RWPE2 (cell line): Measurements from ENCODE around the gene AP3B1.
A peak's percentile ranks its signal among the peaks of the same experiment; 100 is the strongest.

Source experiments
- ATAC-seq: fragments of 200-7000 bp; cut with Tn5 transposase; 3 replicates; pipeline ENCODE4 v1.9.1; 2021; ENCODE audit warnings: low read depth
- DNase-seq: peaks from one replicate; pipeline ENCODE4 v3.0.0-alpha.2; 2020; ENCODE audit warnings: low spot score
- H3K27ac ChIP-seq: fragments of 450-650 bp; 2 replicates; pipeline ENCODE4 v1.5.1; 2017; ENCODE audit warnings: mild to moderate bottlenecking; ENCODE audit not compliant: poor library complexity, severe bottlenecking
- H3K27me3 ChIP-seq: fragments of 250-450 bp; sonication (Bioruptor Pico); 2 replicates; pipeline ENCODE4 v1.5.1; 2021; ENCODE audit warnings: mild to moderate bottlenecking, moderate library complexity; ENCODE audit not compliant: insufficient read depth, poor library complexity, severe bottlenecking
- H3K36me3 ChIP-seq: fragments of 250-450 bp; sonication (Bioruptor Pico); 2 replicates; pipeline ENCODE4 v1.5.1; 2020; ENCODE audit warnings: low read depth, mild to moderate bottlenecking, moderate library complexity
- H3K4me1 ChIP-seq: fragments of 250-450 bp; sonication (Bioruptor Pico); 2 replicates; pipeline ENCODE4 v1.5.1; 2021; ENCODE audit warnings: mild to moderate bottlenecking, moderate library complexity; ENCODE audit not compliant: insufficient read depth, poor library complexity, severe bottlenecking
- H3K4me3 ChIP-seq: fragments of 250-450 bp; sonication (Bioruptor Pico); 2 replicates; pipeline ENCODE4 v1.5.1; 2021; ENCODE audit warnings: mild to moderate bottlenecking, moderate library complexity; ENCODE audit not compliant: severe bottlenecking
- H3K9me3 ChIP-seq: fragments of 250-450 bp; sonication (Bioruptor Pico); 2 replicates; pipeline ENCODE4 v1.5.1; 2021; ENCODE audit warnings: mild to moderate bottlenecking, moderate library complexity; ENCODE audit not compliant: severe bottlenecking
- TF ChIP-seq, protein P1 (sequence below): fragments of 450-650 bp; IDR thresholded peaks from one replicate; pipeline ENCODE4 v1.5.1; 2017; ENCODE audit warnings: mild to moderate bottlenecking, moderate library complexity; ENCODE audit not compliant: poor library complexity, severe bottlenecking

The AP3B1 gene

GRCh38 chr5:78291687-78292086, 2.8 kb downstream of the AP3B1 start:
- ATAC-seq, result no peak
- Histone ChIP-seq H3K36me3 (peaks cover 4% of the 10 kb centered on the region; the same call in 1 of the 2 replicates), H3K4me3 (no peak overlapping the region), H3K9me3 (no peaks in the 10 kb centered on the region), H3K27me3 (no peaks in the 10 kb centered on the region), H3K4me1 (peaks cover 29% of the 10 kb centered on the region), H3K27ac (no peak overlapping the region)
- TF ChIP-seq, protein P1, sequence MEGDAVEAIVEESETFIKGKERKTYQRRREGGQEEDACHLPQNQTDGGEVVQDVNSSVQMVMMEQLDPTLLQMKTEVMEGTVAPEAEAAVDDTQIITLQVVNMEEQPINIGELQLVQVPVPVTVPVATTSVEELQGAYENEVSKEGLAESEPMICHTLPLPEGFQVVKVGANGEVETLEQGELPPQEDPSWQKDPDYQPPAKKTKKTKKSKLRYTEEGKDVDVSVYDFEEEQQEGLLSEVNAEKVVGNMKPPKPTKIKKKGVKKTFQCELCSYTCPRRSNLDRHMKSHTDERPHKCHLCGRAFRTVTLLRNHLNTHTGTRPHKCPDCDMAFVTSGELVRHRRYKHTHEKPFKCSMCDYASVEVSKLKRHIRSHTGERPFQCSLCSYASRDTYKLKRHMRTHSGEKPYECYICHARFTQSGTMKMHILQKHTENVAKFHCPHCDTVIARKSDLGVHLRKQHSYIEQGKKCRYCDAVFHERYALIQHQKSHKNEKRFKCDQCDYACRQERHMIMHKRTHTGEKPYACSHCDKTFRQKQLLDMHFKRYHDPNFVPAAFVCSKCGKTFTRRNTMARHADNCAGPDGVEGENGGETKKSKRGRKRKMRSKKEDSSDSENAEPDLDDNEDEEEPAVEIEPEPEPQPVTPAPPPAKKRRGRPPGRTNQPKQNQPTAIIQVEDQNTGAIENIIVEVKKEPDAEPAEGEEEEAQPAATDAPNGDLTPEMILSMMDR, result no peak
- DNase-seq, result no peak

GRCh38 chr5:78289911-78290310, 4.6 kb downstream of the AP3B1 start:
- no peak overlapping the region for H3K27ac ChIP-seq
- H3K9me3 ChIP-seq, result no peaks in the 10 kb centered on the region
- H3K4me1 ChIP-seq, result peaks cover 32% of the 10 kb centered on the region
- no peaks in the 10 kb centered on the region for H3K27me3 ChIP-seq
- peaks cover 4% of the 10 kb centered on the region; the same call in 1 of the 2 replicates for H3K36me3 ChIP-seq
- DNase-seq (no peak), ATAC-seq (no peak)
- H3K4me3 ChIP-seq, result no peak overlapping the region
- TF ChIP-seq, protein P1, result no peak

DNA sequence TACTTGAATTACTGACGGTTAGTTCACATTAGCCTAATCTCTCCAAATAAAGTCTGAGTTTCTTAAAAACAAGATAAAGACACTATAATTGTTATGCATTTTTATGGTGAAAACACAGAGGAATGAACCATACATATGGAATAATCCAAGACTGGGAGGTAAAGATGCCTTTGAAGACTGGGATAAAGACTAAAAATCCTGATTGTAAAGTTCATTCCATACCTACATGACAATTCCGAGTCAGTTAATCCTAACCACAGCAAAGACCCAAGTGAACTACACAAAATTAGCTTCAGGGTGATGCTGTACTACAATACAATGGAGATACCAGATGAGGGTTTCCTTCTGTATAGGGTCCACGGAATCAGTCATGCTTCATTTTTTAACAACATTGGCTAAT, 6.3 kb downstream of the AP3B1 start:
- H3K36me3 ChIP-seq, result peaks cover 4% of the 10 kb centered on the region; the same call in 1 of the 2 replicates
- peak; percentile 50; the same call in 2 of the 3 replicates for ATAC-seq
- H3K4me3 ChIP-seq, result no peak overlapping the region
- no peak for DNase-seq
- H3K27me3 ChIP-seq, result no peaks in the 10 kb centered on the region
- peaks cover 31% of the 10 kb centered on the region for H3K4me1 ChIP-seq
- no peaks in the 10 kb centered on the region for H3K9me3 ChIP-seq
- peak overlapping the region; percentile 62 for H3K27ac ChIP-seq
- TF ChIP-seq, protein P1, result no peak

GRCh38 chr5:78287833-78288232, 6.7 kb downstream of the AP3B1 start:
- Histone ChIP-seq H3K4me3 (no peak overlapping the region), H3K27ac (peak overlapping the region; percentile 62), H3K4me1 (peaks cover 28% of the 10 kb centered on the region), H3K36me3 (peaks cover 4% of the 10 kb centered on the region; the same call in 1 of the 2 replicates), H3K9me3 (no peaks in the 10 kb centered on the region), H3K27me3 (no peaks in the 10 kb centered on the region)
- DNase-seq (no peak), ATAC-seq (peak; percentile 95)
- TF ChIP-seq, protein P1, result no peak

DNA sequence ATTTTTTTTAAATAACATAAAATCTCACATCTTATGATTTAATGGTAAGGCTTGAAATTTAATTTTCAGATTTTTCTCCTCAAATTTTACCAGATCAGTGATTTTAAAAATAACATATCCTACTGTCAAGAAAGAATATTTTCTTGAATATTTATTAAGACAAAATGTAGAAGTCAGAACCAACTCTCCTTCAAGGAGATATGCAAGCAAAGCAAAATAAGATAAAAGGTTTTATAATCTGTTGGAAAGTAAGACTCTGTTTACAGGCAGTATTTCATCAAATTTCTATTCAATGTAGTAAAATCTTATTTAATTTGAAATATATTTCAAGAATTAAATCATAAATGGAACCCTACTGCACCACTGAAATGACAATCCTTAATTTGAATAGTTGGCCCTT, 7.3 kb downstream of the AP3B1 start:
- TF ChIP-seq, protein P1, result no peak
- H3K27me3 ChIP-seq, result no peaks in the 10 kb centered on the region
- H3K36me3 ChIP-seq, result peaks cover 1% of the 10 kb centered on the region; the same call in 1 of the 2 replicates
- peaks cover 28% of the 10 kb centered on the region for H3K4me1 ChIP-seq
- peak overlapping the region; percentile 62 for H3K27ac ChIP-seq
- no peaks in the 10 kb centered on the region for H3K9me3 ChIP-seq
- no peak overlapping the region for H3K4me3 ChIP-seq
- no peak for ATAC-seq
- no peak for DNase-seq
